Activated CD4-positive, CD25-positive, alpha-beta regulatory T cell treated with anti-CD3 and anti-CD28 coated beads, Interleukin-2, amount 50 U/mL, for 72 hours (primary cell): ENCODE data around the gene SMARCD3.
A peak's percentile ranks its signal among the peaks of the same experiment; 100 is the strongest.

Experiments
- DNase-seq: peaks from one replicate; pipeline ENCODE4 v3.0.0; 2021

Gene SMARCD3

GRCh38 chr7:151248346-151249033 lies at the start of gene SMARCD3:
SMARCD3 (minus strand) TSS chr7:151248694; CDS start chr7:151248562, 132 bp downstream.
- DNase-seq = no peak

- no peak for DNase-seq
Observed at GRCh38 chr7:151296202-151296992, 47.9 kb upstream of the SMARCD3 start.

- no peak for DNase-seq
Observed at GRCh38 chr7:151292850-151293249, 44.4 kb upstream of the SMARCD3 start.

- DNase-seq = no peak
Observed at GRCh38 chr7:151291206-151291605, 42.7 kb upstream of the SMARCD3 start.

GRCh38 chr7:151290355-151290760 lies 41.9 kb upstream of the SMARCD3 start:
- no peak for DNase-seq

GRCh38 chr7:151289891-151290290 lies 41.4 kb upstream of the SMARCD3 start:
- DNase-seq = no peak

- no peak for DNase-seq
Observed at GRCh38 chr7:151286148-151286547, 37.7 kb upstream of the SMARCD3 start.

- no peak for DNase-seq
Observed at GRCh38 chr7:151283302-151283701, 34.8 kb upstream of the SMARCD3 start.

- DNase-seq = no peak
Observed at GRCh38 chr7:151282111-151282510, 33.6 kb upstream of the SMARCD3 start.

- DNase-seq = no peak
Observed at GRCh38 chr7:151281686-151282085, 33.2 kb upstream of the SMARCD3 start.

- no peak for DNase-seq
Observed at GRCh38 chr7:151280388-151281019, 32.0 kb upstream of the SMARCD3 start.

GRCh38 chr7:151279868-151280267 lies 31.4 kb upstream of the SMARCD3 start:
- DNase-seq = no peak

- no peak for DNase-seq
Observed at GRCh38 chr7:151278949-151279348, 30.5 kb upstream of the SMARCD3 start.

GRCh38 chr7:151277631-151278030 lies 29.1 kb upstream of the SMARCD3 start:
- no peak for DNase-seq

- DNase-seq = peak; percentile 54
Observed at GRCh38 chr7:151276666-151277590, 28.4 kb upstream of the SMARCD3 start.

- no peak for DNase-seq
Observed at GRCh38 chr7:151275813-151276577, 27.5 kb upstream of the SMARCD3 start.

GRCh38 chr7:151274936-151275812 lies 26.7 kb upstream of the SMARCD3 start:
- DNase-seq = no peak

- no peak for DNase-seq
Observed at GRCh38 chr7:151274396-151274795, 25.9 kb upstream of the SMARCD3 start.

GRCh38 chr7:151273651-151274390 lies 25.3 kb upstream of the SMARCD3 start:
- DNase-seq = no peak

- no peak for DNase-seq
Observed at GRCh38 chr7:151272877-151273276, 24.4 kb upstream of the SMARCD3 start.
